Neural cell (in vitro differentiated cells): Measurements from ENCODE around the gene SULT1A1. TPM values are rescaled to one million over a fixed set of nuclear protein-coding genes. Genes with fewer than 3 reads are reported as not detected.

Source experiments
- H2AFZ ChIP-seq: fragments of 200-600, 300-800 bp; sonication (generic), shearing (Covaris generic); 2 replicates; pipeline ENCODE4 v1.6.0; 2014; ENCODE audit warnings: low read depth, mild to moderate bottlenecking, antibody characterized with exemption, low read length, moderate library complexity
- H3F3A ChIP-seq: fragments of 200-600 bp; shearing (Covaris generic); 2 replicates; pipeline ENCODE4 v1.6.1; 2016; ENCODE audit warnings: mild to moderate bottlenecking, moderate library complexity, mixed read lengths, antibody characterized with exemption, low read length; ENCODE audit not compliant: insufficient read depth, poor library complexity, severe bottlenecking
- H3K27ac ChIP-seq: fragments of 200-600, 300-800 bp; sonication (generic), shearing (Covaris generic); 2 replicates; pipeline ENCODE4 v1.5.1; 2014; ENCODE audit warnings: mild to moderate bottlenecking, low read length, moderate library complexity
- H3K27me3 ChIP-seq: fragments of 300-800, 200-600 bp; sonication (generic), shearing (Covaris generic); 2 replicates; pipeline ENCODE4 v1.6.0; 2014; ENCODE audit warnings: mild to moderate bottlenecking, low read depth, low read length, moderate library complexity; ENCODE audit not compliant: insufficient read depth
- H3K36me3 ChIP-seq: fragments of 300-800, 200-600 bp; sonication (generic), shearing (Covaris generic); 2 replicates; pipeline ENCODE4 v1.5.1; 2014; ENCODE audit warnings: mild to moderate bottlenecking, antibody characterized with exemption, low read length, moderate library complexity; ENCODE audit not compliant: insufficient read depth
- H3K4me2 ChIP-seq: fragments of 300-800, 200-600 bp; sonication (generic), shearing (Covaris generic); 2 replicates; pipeline ENCODE4 v1.6.0; 2014; ENCODE audit warnings: mild to moderate bottlenecking, low read length
- H3K4me3 ChIP-seq: fragments of 300-800, 200-600 bp; sonication (generic), shearing (Covaris generic); 2 replicates; pipeline ENCODE4 v1.5.1; 2014; ENCODE audit warnings: mild to moderate bottlenecking, low read length, moderate library complexity
- H3K79me2 ChIP-seq: fragments of 200-600 bp; shearing (Covaris generic); replicated peaks from 2 replicates; pipeline ENCODE4 v1.6.0; 2014; ENCODE audit warnings: mild to moderate bottlenecking, low read length, moderate library complexity; ENCODE audit not compliant: insufficient read depth
- H3K9ac ChIP-seq: fragments of 300-800, 200-600 bp; sonication (generic), shearing (Covaris generic); 2 replicates; pipeline ENCODE4 v1.6.1; 2016; ENCODE audit warnings: mild to moderate bottlenecking, low read length, mixed read lengths
- H3K9me2 ChIP-seq: fragments of 200-600 bp; shearing (Covaris generic); 2 replicates; pipeline ENCODE4 v1.6.1; 2016; ENCODE audit warnings: mild to moderate bottlenecking, low read length, mixed read lengths; ENCODE audit not compliant: insufficient read depth
- H3K9me3 ChIP-seq: fragments of 200-600, 300-800 bp; sonication (generic), shearing (Covaris generic); 2 replicates; pipeline ENCODE4 v1.6.1; 2016; ENCODE audit warnings: mild to moderate bottlenecking, mixed run types, low read length, moderate library complexity, mixed read lengths
- H4K20me1 ChIP-seq: fragments of 200-600 bp; shearing (Covaris generic); 2 replicates; pipeline ENCODE4 v1.6.1; 2016; ENCODE audit warnings: mild to moderate bottlenecking, mixed run types; ENCODE audit not compliant: insufficient read depth
- EP300 ChIP-seq: fragments of 450-650 bp; conservative IDR thresholded peaks from 2 replicates; pipeline ENCODE4 v1.6.1; 2014; ENCODE audit warnings: antibody characterized with exemption, mild to moderate bottlenecking, moderate library complexity; ENCODE audit not compliant: poor library complexity, severe bottlenecking
- EZH2 ChIP-seq: fragments of 200-600, 300-800 bp; shearing (Covaris generic), sonication (generic); IDR thresholded peaks from 2 replicates; pipeline ENCODE4 v1.6.1; 2014; ENCODE audit warnings: antibody characterized with exemption, low read length, borderline replicate concordance, mild to moderate bottlenecking; ENCODE audit not compliant: insufficient read depth, poor library complexity, severe bottlenecking
- MXI1 ChIP-seq: fragments of 450-650 bp; conservative IDR thresholded peaks from 2 replicates; pipeline ENCODE4 v1.6.1; 2014; ENCODE audit warnings: antibody characterized with exemption, mild to moderate bottlenecking; ENCODE audit not compliant: poor library complexity, severe bottlenecking
- POLR2AphosphoS5 ChIP-seq: IDR thresholded peaks from 2 replicates; pipeline ENCODE4 v1.6.1; 2012
- RAD21 ChIP-seq: fragments of 450-650 bp; conservative IDR thresholded peaks from 2 replicates; pipeline ENCODE4 v1.6.1; 2014; ENCODE audit warnings: antibody characterized with exemption, mild to moderate bottlenecking, moderate library complexity
- SMC3 ChIP-seq: fragments of 450-650 bp; conservative IDR thresholded peaks from 2 replicates; pipeline ENCODE4 v1.6.1; 2014; ENCODE audit warnings: antibody characterized with exemption, mild to moderate bottlenecking, moderate library complexity; ENCODE audit not compliant: poor library complexity
- TAF1 ChIP-seq: IDR thresholded peaks from 2 replicates; pipeline ENCODE4 v1.6.1; 2012; ENCODE audit warnings: low read depth
- polyA plus RNA-seq: library from polyadenylated mRNA; depleted of rRNA; stranded (reverse); fragments of >200 nt; gene quantifications from 2 replicates; pipeline ENCODE4 v1.2.3, GENCODE V29; 2014
- TF ChIP-seq, protein P1 (sequence below): IDR thresholded peaks from 2 replicates; pipeline ENCODE4 v1.6.1; 2012; ENCODE audit warnings: borderline replicate concordance
- TF ChIP-seq, protein P2 (sequence below): fragments of 450-650 bp; IDR thresholded peaks from 2 replicates; pipeline ENCODE4 v1.5.1; 2014; ENCODE audit warnings: antibody characterized with exemption, mild to moderate bottlenecking, moderate library complexity; ENCODE audit not compliant: poor library complexity, severe bottlenecking

Gene SULT1A1
- polyA plus RNA-seq, 1 donor from 2014 or later = not detected

DNA sequence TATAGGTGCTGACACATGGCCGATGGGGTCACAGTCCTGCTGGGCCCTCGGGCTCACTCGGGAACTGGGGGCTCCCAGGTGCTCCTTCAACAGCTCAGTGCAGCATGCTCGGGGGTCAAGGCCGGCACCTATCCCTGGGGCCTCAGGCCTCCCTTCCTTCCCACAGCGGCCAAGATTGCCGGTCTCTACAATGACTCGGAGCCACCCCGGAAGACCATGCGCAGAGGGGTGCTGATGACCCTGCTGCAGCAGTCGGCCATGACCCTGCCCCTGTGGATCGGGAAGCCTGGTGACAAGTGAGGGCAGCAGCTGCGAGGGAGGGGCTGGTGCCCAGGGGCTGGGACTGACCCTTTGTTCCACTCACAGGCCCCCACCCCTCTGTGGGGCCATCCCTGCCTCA lies 19.9 kb downstream of the SULT1A1 start:
- H3K27me3 ChIP-seq = no peaks in the 10 kb centered on the region
- no peak overlapping the region for H3K27ac ChIP-seq
- H3K4me3 ChIP-seq = no peak overlapping the region
- H3K9me3 ChIP-seq = no peaks in the 10 kb centered on the region
- H4K20me1 ChIP-seq = no peaks in the 10 kb centered on the region
- TF ChIP-seq, protein P1, sequence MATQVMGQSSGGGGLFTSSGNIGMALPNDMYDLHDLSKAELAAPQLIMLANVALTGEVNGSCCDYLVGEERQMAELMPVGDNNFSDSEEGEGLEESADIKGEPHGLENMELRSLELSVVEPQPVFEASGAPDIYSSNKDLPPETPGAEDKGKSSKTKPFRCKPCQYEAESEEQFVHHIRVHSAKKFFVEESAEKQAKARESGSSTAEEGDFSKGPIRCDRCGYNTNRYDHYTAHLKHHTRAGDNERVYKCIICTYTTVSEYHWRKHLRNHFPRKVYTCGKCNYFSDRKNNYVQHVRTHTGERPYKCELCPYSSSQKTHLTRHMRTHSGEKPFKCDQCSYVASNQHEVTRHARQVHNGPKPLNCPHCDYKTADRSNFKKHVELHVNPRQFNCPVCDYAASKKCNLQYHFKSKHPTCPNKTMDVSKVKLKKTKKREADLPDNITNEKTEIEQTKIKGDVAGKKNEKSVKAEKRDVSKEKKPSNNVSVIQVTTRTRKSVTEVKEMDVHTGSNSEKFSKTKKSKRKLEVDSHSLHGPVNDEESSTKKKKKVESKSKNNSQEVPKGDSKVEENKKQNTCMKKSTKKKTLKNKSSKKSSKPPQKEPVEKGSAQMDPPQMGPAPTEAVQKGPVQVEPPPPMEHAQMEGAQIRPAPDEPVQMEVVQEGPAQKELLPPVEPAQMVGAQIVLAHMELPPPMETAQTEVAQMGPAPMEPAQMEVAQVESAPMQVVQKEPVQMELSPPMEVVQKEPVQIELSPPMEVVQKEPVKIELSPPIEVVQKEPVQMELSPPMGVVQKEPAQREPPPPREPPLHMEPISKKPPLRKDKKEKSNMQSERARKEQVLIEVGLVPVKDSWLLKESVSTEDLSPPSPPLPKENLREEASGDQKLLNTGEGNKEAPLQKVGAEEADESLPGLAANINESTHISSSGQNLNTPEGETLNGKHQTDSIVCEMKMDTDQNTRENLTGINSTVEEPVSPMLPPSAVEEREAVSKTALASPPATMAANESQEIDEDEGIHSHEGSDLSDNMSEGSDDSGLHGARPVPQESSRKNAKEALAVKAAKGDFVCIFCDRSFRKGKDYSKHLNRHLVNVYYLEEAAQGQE = no peak
- TF ChIP-seq POLR2AphosphoS5 = no peak
- no peak for TF ChIP-seq TAF1
- TF ChIP-seq MXI1 = no peak
- TF ChIP-seq RAD21 = no peak
- TF ChIP-seq EZH2 = no peak
- no peak for TF ChIP-seq EP300
- no peak for TF ChIP-seq SMC3
- TF ChIP-seq, protein P2, sequence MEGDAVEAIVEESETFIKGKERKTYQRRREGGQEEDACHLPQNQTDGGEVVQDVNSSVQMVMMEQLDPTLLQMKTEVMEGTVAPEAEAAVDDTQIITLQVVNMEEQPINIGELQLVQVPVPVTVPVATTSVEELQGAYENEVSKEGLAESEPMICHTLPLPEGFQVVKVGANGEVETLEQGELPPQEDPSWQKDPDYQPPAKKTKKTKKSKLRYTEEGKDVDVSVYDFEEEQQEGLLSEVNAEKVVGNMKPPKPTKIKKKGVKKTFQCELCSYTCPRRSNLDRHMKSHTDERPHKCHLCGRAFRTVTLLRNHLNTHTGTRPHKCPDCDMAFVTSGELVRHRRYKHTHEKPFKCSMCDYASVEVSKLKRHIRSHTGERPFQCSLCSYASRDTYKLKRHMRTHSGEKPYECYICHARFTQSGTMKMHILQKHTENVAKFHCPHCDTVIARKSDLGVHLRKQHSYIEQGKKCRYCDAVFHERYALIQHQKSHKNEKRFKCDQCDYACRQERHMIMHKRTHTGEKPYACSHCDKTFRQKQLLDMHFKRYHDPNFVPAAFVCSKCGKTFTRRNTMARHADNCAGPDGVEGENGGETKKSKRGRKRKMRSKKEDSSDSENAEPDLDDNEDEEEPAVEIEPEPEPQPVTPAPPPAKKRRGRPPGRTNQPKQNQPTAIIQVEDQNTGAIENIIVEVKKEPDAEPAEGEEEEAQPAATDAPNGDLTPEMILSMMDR = no peak
- H2AFZ ChIP-seq = no peak overlapping the region
- no peaks in the 10 kb centered on the region for H3K9me2 ChIP-seq
- H3K9ac ChIP-seq = no peak overlapping the region
- H3K79me2 ChIP-seq = no peaks in the 10 kb centered on the region
- no peaks in the 10 kb centered on the region for H3K36me3 ChIP-seq
- H3F3A ChIP-seq = no peaks in the 10 kb centered on the region
- H3K4me2 ChIP-seq = no peak overlapping the region

DNA sequence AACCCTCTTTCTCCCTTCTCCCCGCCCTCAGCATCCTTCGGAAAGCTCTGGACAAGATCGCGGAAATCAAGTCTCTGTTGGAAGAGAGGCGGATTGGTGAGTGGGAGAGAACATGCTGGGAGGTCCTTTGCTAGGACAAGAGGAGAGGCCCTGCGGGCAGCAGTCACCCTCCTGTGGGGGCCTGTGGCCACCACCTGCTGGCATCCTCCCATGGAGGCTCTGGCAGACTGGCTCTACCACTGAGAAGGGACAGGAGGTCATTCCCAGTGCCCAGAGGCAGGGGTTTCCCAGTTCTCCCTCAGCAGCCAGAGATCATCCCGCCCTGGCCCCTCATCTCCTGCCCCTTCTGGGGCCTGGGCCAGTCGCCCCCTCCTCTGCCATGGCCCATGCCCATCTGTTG lies 20.8 kb downstream of the SULT1A1 start:
- Histone ChIP-seq H3K79me2 (no peaks in the 10 kb centered on the region), H4K20me1 (no peaks in the 10 kb centered on the region), H2AFZ (no peak overlapping the region), H3K27me3 (no peaks in the 10 kb centered on the region), H3F3A (no peaks in the 10 kb centered on the region), H3K27ac (no peak overlapping the region), H3K36me3 (no peaks in the 10 kb centered on the region), H3K9me3 (no peaks in the 10 kb centered on the region), H3K9me2 (no peaks in the 10 kb centered on the region), H3K4me3 (no peak overlapping the region), H3K9ac (no peak overlapping the region), H3K4me2 (no peak overlapping the region)
- TF ChIP-seq MXI1 (no peak), EP300 (no peak), TAF1 (no peak), RAD21 (no peak), SMC3 (no peak), POLR2AphosphoS5 (no peak), EZH2 (no peak)
- TF ChIP-seq, protein P1 = no peak
- TF ChIP-seq, protein P2 = no peak
